ENCODE measurements around the gene HSPB9.

Gene HSPB9

DNA sequence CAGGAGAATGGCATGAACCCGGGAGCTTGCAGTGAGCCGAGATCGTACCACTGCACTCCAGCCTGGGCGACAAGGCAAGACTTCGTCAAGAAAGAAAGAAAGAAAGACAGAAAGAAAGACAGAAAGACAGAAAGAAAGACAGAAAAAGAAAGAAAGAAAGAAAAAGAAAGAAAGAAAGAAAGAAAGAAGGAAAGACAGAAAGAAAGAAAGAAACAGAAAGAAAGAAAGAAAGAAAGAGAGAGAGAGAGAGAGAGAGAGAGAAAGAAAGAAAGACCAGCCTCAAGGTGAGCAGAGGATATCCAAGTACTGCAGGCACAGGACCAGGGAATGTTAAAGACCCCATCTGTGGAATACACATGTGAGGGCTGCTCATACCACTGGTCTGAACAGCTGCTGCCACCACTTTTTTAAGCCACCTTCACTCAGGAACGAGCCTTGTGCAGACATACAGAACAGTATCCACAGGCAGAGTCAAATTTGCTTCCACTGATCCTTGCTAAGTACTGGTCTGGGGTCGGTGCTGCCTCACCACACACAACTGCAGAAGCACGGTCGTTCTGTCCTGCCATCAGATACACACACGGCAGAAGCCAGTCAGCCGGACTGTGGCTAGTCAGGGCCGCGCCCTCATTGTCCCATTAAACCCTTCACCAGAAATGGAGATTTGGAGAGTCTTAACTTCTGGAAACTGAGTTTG lies 24.5 kb downstream of the HSPB9 start:
- DNase-seq: no peak

DNA sequence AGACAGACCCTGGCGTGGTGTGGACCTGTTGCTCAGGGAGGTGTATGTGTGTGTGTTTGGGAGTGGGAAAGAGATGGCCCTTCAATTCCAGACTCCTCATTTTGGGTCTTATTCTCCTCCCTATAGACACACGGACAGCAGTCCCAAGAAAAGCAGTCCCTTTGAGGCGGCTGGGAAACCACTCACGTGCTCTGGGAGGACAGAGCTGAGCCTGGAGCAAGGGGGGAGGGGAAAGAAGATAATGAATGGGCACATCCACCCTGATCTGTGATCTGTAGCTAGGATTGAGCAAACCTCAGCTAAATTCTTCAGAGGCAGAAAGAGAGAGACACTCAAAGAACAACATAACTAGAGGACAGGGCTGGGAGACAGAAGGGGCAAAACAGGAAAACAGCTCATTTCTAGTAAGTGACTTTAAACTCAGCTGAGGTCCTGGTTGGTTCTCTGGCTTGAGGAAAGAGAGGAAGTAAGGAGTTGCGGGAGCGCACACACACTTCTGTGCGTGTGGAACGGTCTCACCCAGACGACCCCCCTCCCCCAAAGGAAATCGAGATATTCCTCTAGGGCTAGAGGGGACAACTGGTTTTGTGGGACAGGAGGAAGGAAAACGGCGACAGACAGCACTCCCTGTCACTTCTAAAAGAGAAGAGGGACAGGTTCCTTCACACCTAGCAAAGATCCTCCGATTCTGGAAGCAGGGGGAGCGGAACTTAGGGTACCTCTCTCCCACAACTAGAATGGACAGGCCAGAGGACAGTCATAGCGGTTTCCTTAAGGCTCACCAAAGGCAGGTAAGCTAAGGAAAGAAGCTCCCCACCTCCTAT lies 31.5 kb downstream of the HSPB9 start:
- DNase-seq: peak; percentile 34 to 54

DNA sequence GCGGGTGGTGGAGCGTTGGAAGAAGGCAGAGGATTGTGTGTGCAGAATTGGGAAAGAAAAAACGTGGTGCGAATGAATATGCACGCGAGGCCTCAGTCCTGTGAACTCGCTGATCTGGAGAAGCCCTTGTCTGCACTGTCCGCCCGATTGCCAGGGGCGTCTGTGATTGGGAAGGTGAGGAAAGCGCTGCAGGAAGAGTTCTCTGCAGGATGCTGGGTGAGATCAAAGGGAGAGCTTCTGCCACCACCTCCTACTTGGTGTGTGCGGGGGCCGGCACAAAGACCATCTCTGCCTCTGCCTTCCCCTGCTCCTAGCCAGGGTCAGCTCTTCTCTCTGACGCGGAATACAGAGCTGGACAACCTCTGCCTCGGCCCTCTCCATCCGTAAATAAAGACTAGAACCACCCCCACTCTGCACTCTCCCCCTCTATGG lies 33.0 kb downstream of the HSPB9 start:
- no peak for DNase-seq

DNA sequence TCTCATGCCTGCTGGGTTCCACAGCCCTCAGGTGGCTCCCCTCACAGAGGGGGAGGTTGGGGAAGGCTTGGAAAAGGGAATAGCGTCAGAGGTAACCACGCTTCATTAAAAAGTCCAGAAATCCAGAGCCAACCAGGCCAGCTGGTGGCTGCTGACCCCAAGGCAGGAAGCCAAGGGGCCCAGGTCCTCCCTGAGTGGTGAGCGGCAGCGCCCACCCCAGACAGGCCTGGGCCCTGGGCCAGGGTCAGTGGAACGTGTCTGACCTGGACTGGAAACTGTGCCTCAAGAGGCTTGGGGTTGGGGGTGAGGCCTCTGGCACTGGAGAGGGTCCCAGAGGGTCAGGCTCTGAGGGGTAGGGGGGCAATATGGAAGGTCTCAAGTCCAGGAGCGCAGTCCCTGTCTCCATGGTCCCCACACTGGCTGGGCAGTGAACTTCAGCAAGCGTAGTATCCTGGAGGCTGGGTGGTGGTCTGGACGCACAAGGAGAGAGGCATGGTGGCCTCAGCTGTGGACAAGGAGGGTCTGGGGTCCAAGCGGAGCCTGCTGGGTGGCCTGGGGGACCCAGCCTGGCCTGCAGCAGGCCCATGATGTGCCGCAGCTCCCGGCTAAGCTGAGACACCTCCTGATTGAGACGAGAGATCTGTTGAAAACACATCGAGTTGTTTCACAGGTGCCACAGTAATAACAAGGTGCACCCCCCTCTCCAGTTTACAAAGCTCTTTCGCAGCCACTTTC lies 37.4 kb downstream of the HSPB9 start:
- DNase-seq: no peak

DNA sequence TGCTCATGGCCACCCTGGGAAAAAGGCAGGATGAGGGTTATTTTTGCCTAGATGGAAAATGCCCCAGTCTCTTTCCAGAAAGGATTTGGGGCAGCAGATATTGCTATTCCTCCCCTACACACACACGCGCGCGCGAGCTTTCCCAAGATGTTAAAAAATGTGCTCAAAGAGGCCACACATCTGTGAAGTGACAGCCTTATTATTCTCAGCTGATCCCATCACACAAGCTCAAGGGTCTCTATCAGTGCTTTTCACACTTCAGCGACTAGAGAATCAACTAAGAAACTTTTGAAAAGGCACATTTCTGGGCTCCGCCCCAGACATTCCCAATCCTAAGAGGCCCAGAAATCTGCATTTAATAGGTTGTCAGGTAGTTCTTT lies 37.9 kb downstream of the HSPB9 start:
- DNase-seq: no peak

DNA sequence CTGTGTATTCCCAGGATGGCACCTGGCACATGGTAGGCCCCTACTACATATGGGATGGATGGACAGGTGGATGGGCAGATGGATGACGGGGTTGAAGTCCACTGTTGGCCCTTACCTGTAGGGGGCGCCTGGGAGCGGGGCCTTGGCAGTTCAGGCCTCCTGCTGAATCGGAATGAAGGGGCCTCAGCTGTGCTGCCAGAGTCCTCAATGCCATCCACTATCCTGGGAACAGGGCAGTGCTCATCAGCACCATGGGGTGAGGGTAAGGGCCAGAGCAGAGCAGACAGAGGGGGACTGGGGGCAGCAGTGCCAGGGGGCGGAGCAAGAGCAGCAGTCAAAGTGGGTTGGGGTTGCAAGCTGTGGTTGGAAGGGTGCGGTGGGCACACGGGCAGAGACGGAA lies 40.5 kb downstream of the HSPB9 start:
- DNase-seq: peak; percentile 10 to 25

DNA sequence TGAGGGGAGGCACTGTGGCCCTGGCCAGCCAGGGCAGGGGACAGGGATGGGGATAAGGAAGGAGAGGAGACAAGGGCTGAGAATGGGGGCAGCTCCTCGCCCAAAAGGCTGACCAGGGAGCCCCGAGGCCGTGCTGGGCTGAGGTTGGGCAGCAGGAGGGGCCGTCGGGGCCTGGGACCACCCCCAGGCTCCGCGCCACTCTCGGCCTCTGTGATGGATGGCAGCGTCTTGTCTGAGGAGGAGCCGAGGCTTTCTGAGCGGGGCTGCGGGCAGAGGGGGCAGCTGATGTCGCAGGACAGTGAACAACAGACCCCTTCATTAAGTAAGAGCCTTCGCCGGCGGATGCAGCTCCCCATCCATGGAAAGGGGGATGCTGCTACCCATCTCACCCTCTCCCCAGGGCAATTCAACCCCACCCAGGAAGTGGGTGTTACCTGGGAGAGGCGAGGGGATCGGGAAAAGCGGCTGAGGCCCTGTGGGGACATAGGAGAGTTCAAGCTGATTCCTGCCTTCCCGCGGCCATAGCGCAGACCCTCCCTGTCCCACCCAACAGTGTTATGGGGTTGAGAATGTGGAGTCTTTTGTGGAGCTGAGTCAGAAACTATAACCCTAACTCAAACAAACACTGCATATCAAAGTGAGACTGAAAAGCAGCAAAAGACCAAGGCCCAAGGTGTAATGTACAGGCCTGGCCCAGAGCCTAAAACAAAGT lies 41.2 kb downstream of the HSPB9 start:
- no peak for DNase-seq

DNA sequence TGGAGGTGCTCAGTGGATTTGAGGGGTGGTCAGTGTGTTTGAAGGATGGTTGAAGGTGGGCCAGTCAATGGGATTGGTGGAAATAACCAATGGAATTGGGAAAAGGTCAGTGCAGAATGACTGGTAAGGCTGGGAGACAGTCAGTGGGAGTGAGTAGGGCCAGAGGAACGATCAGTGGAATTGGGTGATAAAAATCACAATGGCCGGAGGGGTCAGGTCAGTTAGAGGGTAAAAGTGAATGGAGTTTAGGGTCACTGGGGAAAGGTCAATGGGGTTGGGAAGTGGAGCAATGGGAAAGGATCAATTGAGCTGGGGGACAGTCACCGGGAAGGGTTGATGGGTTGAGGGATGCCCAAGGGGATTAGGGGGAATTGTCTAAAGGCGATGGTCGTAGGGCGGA lies 43.1 kb downstream of the HSPB9 start:
- no peak for DNase-seq

DNA sequence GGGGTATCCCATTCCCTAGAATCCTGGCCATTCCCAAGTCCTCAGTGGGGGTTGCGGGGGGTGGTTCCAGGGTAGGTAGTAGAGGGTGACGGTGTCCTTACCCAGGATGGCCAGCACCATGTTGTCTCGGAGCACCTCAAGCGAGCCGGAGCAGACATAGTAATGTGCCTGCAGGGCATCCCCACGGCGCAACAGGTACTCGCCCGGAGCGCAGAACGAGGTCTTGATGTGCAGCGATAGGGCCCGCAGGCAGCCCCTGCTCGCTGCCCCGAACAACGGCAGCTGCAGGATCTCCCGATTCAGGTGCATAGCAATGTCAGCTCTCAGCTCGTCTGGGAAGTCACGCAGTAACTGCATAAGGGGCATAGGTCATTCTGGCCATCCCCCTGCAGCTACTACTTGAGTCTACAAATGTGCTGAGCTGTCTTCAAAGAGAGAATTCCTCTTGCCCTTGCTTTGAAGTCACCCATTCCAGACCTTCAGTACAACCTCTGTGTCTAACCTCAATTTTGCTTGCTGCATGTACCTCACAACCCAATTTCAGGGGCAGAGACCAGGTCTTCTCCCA lies 43.7 kb downstream of the HSPB9 start:
- DNase-seq: no peak

DNA sequence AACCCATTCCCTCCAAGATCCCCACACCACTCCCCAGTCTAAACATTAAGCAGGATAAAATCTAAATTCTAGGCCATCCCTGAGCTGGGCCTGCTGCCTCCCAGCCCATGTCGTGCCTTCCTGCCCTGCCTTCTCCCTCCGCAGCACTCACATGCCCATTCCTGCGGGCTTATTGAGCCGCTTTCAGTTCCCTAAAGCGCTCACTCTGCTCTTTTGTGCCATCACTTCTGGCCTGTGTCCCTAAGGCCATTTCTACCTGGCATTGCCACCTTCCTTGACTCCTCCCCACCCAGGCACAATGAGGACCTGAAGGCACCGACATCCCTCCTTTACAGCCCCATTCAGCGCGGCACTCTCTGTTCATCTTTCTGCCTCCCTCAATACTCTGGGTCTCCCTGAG lies 45.2 kb downstream of the HSPB9 start:
- DNase-seq: peak; percentile 42 to 67

DNA sequence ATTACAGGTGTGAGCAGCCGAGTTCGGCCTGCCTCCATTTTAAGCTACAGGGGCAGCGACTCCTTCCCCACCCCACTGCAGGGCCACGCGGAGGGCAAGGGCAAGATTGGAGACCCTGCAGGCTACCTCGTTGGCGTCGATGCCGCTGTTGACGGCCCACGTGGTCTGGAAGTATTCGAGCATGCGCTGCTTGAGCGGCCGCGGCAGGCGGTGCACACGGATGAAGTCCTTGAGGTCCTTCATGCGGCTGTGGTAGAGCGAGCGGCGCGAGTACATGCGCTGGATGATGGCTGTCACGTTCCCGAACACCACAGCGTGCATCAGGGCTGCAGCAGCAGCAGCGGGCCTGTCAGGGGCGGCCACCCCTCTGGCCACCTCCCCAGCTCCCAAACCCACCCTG lies 46.7 kb downstream of the HSPB9 start:
- no peak for DNase-seq

DNA sequence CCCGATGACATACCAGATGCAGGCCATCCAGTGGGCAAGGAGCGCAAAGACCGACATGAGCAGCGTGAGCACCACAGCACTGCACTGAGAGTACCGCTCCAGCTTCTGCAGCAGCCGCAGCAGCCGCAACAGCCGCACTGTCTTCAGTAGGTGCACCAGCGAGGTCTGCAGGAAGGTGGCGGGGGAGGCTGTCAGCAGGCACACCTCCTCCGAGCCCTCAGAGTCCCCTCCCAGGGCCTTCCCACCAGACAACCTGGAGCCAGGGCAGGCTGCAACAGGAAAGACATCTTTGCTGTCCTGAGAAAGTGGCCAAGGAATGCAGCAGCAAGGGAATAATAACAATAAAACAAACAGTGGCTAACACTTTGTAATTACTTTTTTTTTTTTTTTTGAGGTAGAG lies 49.2 kb downstream of the HSPB9 start:
- no peak for DNase-seq

All from inflammatory macrophage (primary cell).